Caco-2 (cell line): ENCODE measurements around the gene PSMF1. TPM values are rescaled to one million over a fixed set of nuclear protein-coding genes. Genes with fewer than 3 reads are reported as not detected.

ENCODE experiments used
- BruUV-seq: library from RNA; stranded (reverse); fragments of 400-500 nt; replicated peaks from 2 replicates; lab custom pipeline; 2021; lab: Mats Ljungman, UMichigan
- CTCF ChIA-PET: fragments of 300-600 bp; sonication (Branson Sonifier 250); formaldehyde crosslinking; loops from one replicate; lab custom pipeline; 2022; ENCODE audit warnings: antibody characterized with exemption; lab: Charles Lee
- POLR2A ChIA-PET: fragments of 300-600 bp; sonication (Branson Sonifier 250); formaldehyde crosslinking; loops from one replicate; lab custom pipeline; 2022; ENCODE audit warnings: antibody characterized with exemption; lab: Charles Lee
- DNase-seq, 2 experiments: peaks; one replicate each; pipeline versions ENCODE4 v3.0.0 to v3.0.0-alpha.2; 2020 to 2022
- H3K27me3 ChIP-seq: replicated peaks from 2 replicates; pipeline ENCODE4 v1.6.0; 2011; ENCODE audit warnings: low read length; ENCODE audit not compliant: control insufficient read depth, insufficient read depth
- H3K36me3 ChIP-seq: 2 replicates; pipeline ENCODE4 v1.5.1; 2011; ENCODE audit warnings: low read length; ENCODE audit not compliant: control insufficient read depth, insufficient read depth
- H3K4me1 ChIP-seq: fragments of 250-450 bp; sonication (Bioruptor Pico); 2 replicates; pipeline ENCODE4 v1.5.1; 2020; ENCODE audit warnings: mild to moderate bottlenecking
- H3K4me3 ChIP-seq: 2 replicates; pipeline ENCODE4 v1.5.1; 2011; ENCODE audit warnings: low read depth, mild to moderate bottlenecking, control low read depth, low read length
- H3K9me3 ChIP-seq: fragments of 250-450 bp; sonication (Bioruptor Pico); 2 replicates; pipeline ENCODE4 v1.5.1; 2020; ENCODE audit warnings: mild to moderate bottlenecking, moderate library complexity
- H3K27ac Mint-ChIP-seq: one replicate; pipeline ENCODE4 v1.8.0; 2022; ENCODE audit warnings: mixed read lengths; ENCODE audit not compliant: unreplicated experiment
- H3K27me3 Mint-ChIP-seq: one replicate; pipeline ENCODE4 v1.8.0; 2022; ENCODE audit warnings: mixed read lengths; ENCODE audit not compliant: insufficient read depth, unreplicated experiment
- H3K36me3 Mint-ChIP-seq: one replicate; pipeline ENCODE4 v1.8.0; 2022; ENCODE audit warnings: mild to moderate bottlenecking, mixed read lengths; ENCODE audit not compliant: insufficient read depth, unreplicated experiment
- H3K4me1 Mint-ChIP-seq: one replicate; pipeline ENCODE4 v1.8.0; 2022; ENCODE audit warnings: low read depth, mixed read lengths; ENCODE audit not compliant: unreplicated experiment
- H3K4me3 Mint-ChIP-seq: one replicate; pipeline ENCODE4 v1.8.0; 2022; ENCODE audit warnings: mild to moderate bottlenecking, moderate library complexity, mixed read lengths; ENCODE audit not compliant: unreplicated experiment
- H3K9me3 Mint-ChIP-seq: one replicate; pipeline ENCODE4 v1.8.0; 2022; ENCODE audit warnings: mixed read lengths; ENCODE audit not compliant: unreplicated experiment
- intact Hi-C: fragments of 100-400 bp; cut with micrococcal nuclease; formaldehyde crosslinking; loops from one replicate; pipeline ENCODE4 v1.10.0; 2022; ENCODE audit not compliant: unreplicated experiment
- total RNA-seq: library from RNA; stranded (reverse); gene quantifications from 2 replicates; pipeline ENCODE4 v1.2.3, GENCODE V29; 2022
- TF ChIP-seq, protein P1 (sequence below), 2 experiments: fragments of 200-600 bp in 1 of 2; IDR thresholded peaks; 1 replicate in 1 of 2; 2 replicates in 1 of 2; pipeline versions ENCODE4 v1.5.1 to v1.8.0; 2011 to 2022; ENCODE audit warnings: antibody characterized with exemption in 1 of 2, control low read depth in 1 of 2, inconsistent platforms in 1 of 2, low read depth in 1 of 2, low read length in 1 of 2, mild to moderate bottlenecking in 1 of 2, moderate library complexity in 1 of 2; ENCODE audit not compliant: insufficient read depth in 1 of 2, severe bottlenecking in 1 of 2, unreplicated experiment in 1 of 2

The PSMF1 gene
- total RNA-seq, 1 experiment from 2014 or later = 141 TPM

DNA sequence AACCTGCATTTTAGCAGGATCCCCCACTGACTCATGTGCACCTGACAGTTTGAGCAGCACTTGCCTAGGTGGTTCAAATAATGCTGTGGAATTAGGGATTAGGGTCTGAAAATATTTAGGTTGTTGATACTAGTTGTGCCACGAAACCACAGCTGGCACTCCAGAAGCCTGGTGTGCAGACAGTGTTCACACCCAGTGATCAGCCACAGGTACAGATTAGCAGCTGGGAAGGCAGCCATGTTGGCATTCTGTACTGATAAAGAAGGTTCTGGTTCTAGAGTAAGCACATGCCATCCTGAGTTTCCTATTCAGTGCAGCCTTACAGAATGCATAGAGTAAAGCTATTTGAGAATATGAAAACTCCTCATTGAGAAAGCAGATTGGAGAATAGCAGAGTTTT lies 36.3 kb downstream of the PSMF1 start:
- no peaks in the 10 kb centered on the region for H3K9me3 Mint-ChIP-seq
- CTCF ChIA-PET = no interaction called here

DNA sequence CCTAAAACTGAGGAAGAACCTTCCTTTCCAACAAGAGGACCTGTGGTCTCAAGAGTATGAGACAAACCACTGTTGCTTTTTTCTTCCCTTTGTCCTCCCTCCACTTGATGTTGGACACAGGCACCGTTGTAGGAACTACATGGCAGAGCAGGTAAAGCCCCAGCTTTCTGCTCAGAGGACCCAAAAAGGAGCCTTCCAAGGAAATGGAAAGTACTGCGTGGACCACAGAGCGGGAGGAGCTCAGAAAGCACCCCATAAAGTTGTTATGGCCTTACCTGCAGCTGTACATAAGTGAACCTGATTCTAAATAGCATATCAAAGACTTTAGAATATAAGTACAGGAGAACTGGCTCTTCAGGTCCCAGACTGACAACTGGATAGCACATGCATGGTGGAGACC lies 36.9 kb downstream of the PSMF1 start:
- Mint-ChIP-seq H3K4me1 (peaks cover 5% of the 10 kb centered on the region), H3K9me3 (no peaks in the 10 kb centered on the region), H3K4me3 (no peak overlapping the region), H3K27ac (no peak overlapping the region), H3K27me3 (no peaks in the 10 kb centered on the region), H3K36me3 (peaks cover 56% of the 10 kb centered on the region)
- TF ChIP-seq, protein P1, sequence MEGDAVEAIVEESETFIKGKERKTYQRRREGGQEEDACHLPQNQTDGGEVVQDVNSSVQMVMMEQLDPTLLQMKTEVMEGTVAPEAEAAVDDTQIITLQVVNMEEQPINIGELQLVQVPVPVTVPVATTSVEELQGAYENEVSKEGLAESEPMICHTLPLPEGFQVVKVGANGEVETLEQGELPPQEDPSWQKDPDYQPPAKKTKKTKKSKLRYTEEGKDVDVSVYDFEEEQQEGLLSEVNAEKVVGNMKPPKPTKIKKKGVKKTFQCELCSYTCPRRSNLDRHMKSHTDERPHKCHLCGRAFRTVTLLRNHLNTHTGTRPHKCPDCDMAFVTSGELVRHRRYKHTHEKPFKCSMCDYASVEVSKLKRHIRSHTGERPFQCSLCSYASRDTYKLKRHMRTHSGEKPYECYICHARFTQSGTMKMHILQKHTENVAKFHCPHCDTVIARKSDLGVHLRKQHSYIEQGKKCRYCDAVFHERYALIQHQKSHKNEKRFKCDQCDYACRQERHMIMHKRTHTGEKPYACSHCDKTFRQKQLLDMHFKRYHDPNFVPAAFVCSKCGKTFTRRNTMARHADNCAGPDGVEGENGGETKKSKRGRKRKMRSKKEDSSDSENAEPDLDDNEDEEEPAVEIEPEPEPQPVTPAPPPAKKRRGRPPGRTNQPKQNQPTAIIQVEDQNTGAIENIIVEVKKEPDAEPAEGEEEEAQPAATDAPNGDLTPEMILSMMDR (IDR thresholded peaks at IDR 0.05; ENCODE audit: insufficient read depth in 1 of 2, low read depth in 1 of 2, low read length in 1 of 2, severe bottlenecking in 1 of 2, unreplicated experiment in 1 of 2) = no peak
- H3K9me3 ChIP-seq = no peaks in the 10 kb centered on the region
- intact Hi-C loops = no loop called here
- BruUV-seq = no TSS peak
- peaks cover 3% of the 10 kb centered on the region; the same call in 1 of the 2 replicates for H3K4me1 ChIP-seq
- no peaks in the 10 kb centered on the region for H3K36me3 ChIP-seq
- no peak for DNase-seq
- CTCF ChIA-PET = no interaction called here
- H3K4me3 ChIP-seq = no peak overlapping the region
- POLR2A ChIA-PET = no interaction called here
- H3K27me3 ChIP-seq = no peaks in the 10 kb centered on the region

More for the DNA sequence above, 36.3 kb downstream of the PSMF1 start:
- intact Hi-C loops = no loop called here
- DNase-seq = no peak
- BruUV-seq = no TSS peak
- H3K36me3 ChIP-seq = no peaks in the 10 kb centered on the region
- POLR2A ChIA-PET = no interaction called here
- H3K27me3 Mint-ChIP-seq = no peaks in the 10 kb centered on the region
- no peak overlapping the region for H3K4me3 ChIP-seq
- peaks cover 56% of the 10 kb centered on the region for H3K36me3 Mint-ChIP-seq
- H3K9me3 ChIP-seq = no peaks in the 10 kb centered on the region
- no peak overlapping the region for H3K4me3 Mint-ChIP-seq
- H3K27ac Mint-ChIP-seq = no peak overlapping the region
- peaks cover 3% of the 10 kb centered on the region; the same call in 1 of the 2 replicates for H3K4me1 ChIP-seq
- no peaks in the 10 kb centered on the region for H3K27me3 ChIP-seq
- H3K4me1 Mint-ChIP-seq = peaks cover 8% of the 10 kb centered on the region
- TF ChIP-seq, protein P1 (IDR thresholded peaks at IDR 0.05; ENCODE audit: insufficient read depth in 1 of 2, low read depth in 1 of 2, low read length in 1 of 2, severe bottlenecking in 1 of 2, unreplicated experiment in 1 of 2) = no peak

DNA sequence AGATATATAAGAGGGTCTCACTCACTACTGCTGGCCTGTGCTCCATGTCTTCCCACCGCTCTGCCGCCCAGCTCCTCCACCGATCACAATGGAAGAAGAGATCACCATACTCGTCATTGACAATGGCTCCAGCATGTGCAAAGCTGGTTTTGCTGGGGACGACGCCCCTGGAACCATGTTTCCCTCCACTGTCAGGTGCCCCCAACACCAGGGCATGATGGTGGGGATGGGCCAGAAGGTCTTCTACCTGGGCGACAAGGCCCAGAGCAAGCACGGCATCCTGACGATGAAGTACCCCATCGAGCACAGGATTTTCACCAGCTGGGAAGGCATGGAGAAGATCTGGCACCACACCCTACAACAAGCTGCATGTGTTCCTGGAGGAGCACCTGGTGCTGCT lies 42.1 kb downstream of the PSMF1 start:
- POLR2A ChIA-PET = no interaction called here
- no peaks in the 10 kb centered on the region for H3K27me3 Mint-ChIP-seq
- no peak overlapping the region for H3K4me3 Mint-ChIP-seq
- H3K9me3 ChIP-seq = no peaks in the 10 kb centered on the region
- H3K4me3 ChIP-seq = no peak overlapping the region
- peaks cover 63% of the 10 kb centered on the region for H3K36me3 Mint-ChIP-seq
- intact Hi-C loops = no loop called here
- no peaks in the 10 kb centered on the region for H3K4me1 Mint-ChIP-seq
- no peaks in the 10 kb centered on the region for H3K9me3 Mint-ChIP-seq
- no peaks in the 10 kb centered on the region for H3K27me3 ChIP-seq
- no peak overlapping the region for H3K27ac Mint-ChIP-seq
- no peak for DNase-seq
- H3K36me3 ChIP-seq = peaks cover 1% of the 10 kb centered on the region
- CTCF ChIA-PET = no interaction called here
- TF ChIP-seq, protein P1 (IDR thresholded peaks at IDR 0.05; ENCODE audit: insufficient read depth in 1 of 2, low read depth in 1 of 2, low read length in 1 of 2, severe bottlenecking in 1 of 2, unreplicated experiment in 1 of 2) = no peak
- no peaks in the 10 kb centered on the region for H3K4me1 ChIP-seq
- BruUV-seq = no TSS peak
